PC-9 (cell line): ENCODE results near the gene TATDN3. TPM values are rescaled to one million over a fixed set of nuclear protein-coding genes. Genes with fewer than 3 reads are reported as not detected.

Source experiments
- BruUV-seq: library from RNA; stranded (reverse); fragments of 400-500 nt; replicated peaks from 2 replicates; lab custom pipeline; 2021; lab: Mats Ljungman, UMichigan
- CTCF ChIA-PET: fragments of 300-600 bp; sonication (Branson Sonifier 250); formaldehyde crosslinking; loops from one replicate; lab custom pipeline; 2022; ENCODE audit warnings: antibody characterized with exemption; lab: Charles Lee
- POLR2A ChIA-PET: fragments of 300-600 bp; sonication (Branson Sonifier 250); formaldehyde crosslinking; loops from one replicate; lab custom pipeline; 2022; ENCODE audit warnings: antibody characterized with exemption; ENCODE audit not compliant: unreplicated experiment; lab: Charles Lee
- DNase-seq, 2 experiments: peaks; one replicate each; pipeline versions ENCODE4 v3.0.0 to v3.0.0-alpha.2; 2015 to 2022; ENCODE audit warnings: mixed read lengths in 1 of 2
- H2AFZ ChIP-seq: fragments of 200-600 bp; sonication (generic); 2 replicates; pipeline ENCODE4 v1.8.1; 2017; ENCODE audit warnings: antibody characterized with exemption
- H3F3A ChIP-seq: fragments of 200-600 bp; sonication (generic); 2 replicates; pipeline ENCODE4 v1.8.1; 2017; ENCODE audit warnings: antibody characterized with exemption, mild to moderate bottlenecking, low read depth; ENCODE audit not compliant: insufficient read depth
- H3K27ac ChIP-seq: fragments of 200-600 bp; sonication (generic); 2 replicates; pipeline ENCODE4 v1.6.1; 2016; ENCODE audit warnings: mixed run types
- H3K27me3 ChIP-seq: fragments of 200-600 bp; sonication (generic); 2 replicates; pipeline ENCODE4 v1.6.1; 2016; ENCODE audit warnings: low read depth, mixed run types; ENCODE audit not compliant: insufficient read depth
- H3K36me3 ChIP-seq: fragments of 200-600 bp; sonication (generic); 2 replicates; pipeline ENCODE4 v1.6.1; 2016; ENCODE audit warnings: low read depth, mixed run types
- H3K4me1 ChIP-seq: fragments of 200-600 bp; sonication (generic); replicated peaks from 2 replicates; pipeline ENCODE4 v1.6.1; 2016; ENCODE audit warnings: mixed run types; ENCODE audit not compliant: insufficient read depth
- H3K4me2 ChIP-seq: fragments of 200-600 bp; sonication (generic); 2 replicates; pipeline ENCODE4 v1.6.1; 2017; ENCODE audit warnings: mixed run types
- H3K4me3 ChIP-seq: fragments of 200-600 bp; sonication (generic); 2 replicates; pipeline ENCODE4 v1.6.1; 2016; ENCODE audit warnings: mixed run types
- H3K79me2 ChIP-seq: fragments of 200-600 bp; sonication (generic); 2 replicates; pipeline ENCODE4 v1.6.1; 2017; ENCODE audit warnings: low read depth, mixed run types
- H3K9me2 ChIP-seq: fragments of 200-600 bp; sonication (generic); 2 replicates; pipeline ENCODE4 v1.8.1; 2017; ENCODE audit warnings: mild to moderate bottlenecking; ENCODE audit not compliant: insufficient read depth
- H3K9me3 ChIP-seq: fragments of 200-600 bp; sonication (generic); 2 replicates; pipeline ENCODE4 v1.8.1; 2016; ENCODE audit warnings: low read depth; ENCODE audit not compliant: insufficient read depth
- H4K20me1 ChIP-seq: fragments of 200-600 bp; sonication (generic); 2 replicates; pipeline ENCODE4 v1.8.1; 2017; ENCODE audit not compliant: insufficient read depth
- CTCF ChIP-seq: fragments of 200-600 bp; sonication (generic); conservative IDR thresholded peaks from 2 replicates; pipeline ENCODE4 v1.6.1; 2017; ENCODE audit warnings: mixed run types, antibody characterized with exemption, mild to moderate bottlenecking, moderate library complexity
- EZH2 ChIP-seq: fragments of 200-600 bp; sonication (generic); IDR thresholded peaks from 2 replicates; pipeline ENCODE4 v1.8.0; 2017; ENCODE audit warnings: antibody characterized with exemption, low read depth
- intact Hi-C: fragments of 100-400 bp; cut with micrococcal nuclease; formaldehyde crosslinking; loops from one replicate; pipeline ENCODE4 v1.10.0; 2022; ENCODE audit not compliant: unreplicated experiment
- total RNA-seq: library from RNA; stranded (reverse); gene quantifications from 2 replicates; pipeline ENCODE4 v1.2.3, GENCODE V29; 2021

TATDN3 gene
- total RNA-seq, 1 experiment from 2014 or later, result 10.2 TPM

DNA sequence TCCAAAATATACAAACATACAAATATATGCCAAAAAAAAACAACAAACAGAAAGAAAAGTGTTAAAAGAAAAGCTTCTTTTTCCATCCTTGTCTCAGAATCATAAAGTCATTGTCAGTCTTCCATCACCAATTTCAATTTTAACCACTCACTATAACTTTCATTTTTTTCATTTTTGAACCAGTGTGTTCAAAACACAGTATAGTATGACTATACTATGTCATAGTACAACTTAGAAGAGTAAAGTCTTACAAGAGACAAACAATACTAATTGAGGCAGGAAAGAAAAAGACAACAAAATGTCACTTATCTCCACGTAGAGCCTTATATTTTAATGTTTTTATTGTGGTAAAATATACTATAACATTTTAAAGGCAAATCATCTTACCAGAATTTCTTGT, 7.7 kb upstream of the TATDN3 start:
- BruUV-seq, result no TSS peak
- Histone ChIP-seq H3K27ac (no peak overlapping the region), H2AFZ (no peak overlapping the region), H3K79me2 (no peaks in the 10 kb centered on the region), H3K9me3 (no peaks in the 10 kb centered on the region), H3K9me2 (no peaks in the 10 kb centered on the region), H3K4me2 (no peak overlapping the region), H4K20me1 (0 out of 2 replicates have a peak, but pooled peaks cover 3% of the 10 kb centered on the region), H3K4me1 (no peaks in the 10 kb centered on the region), H3K27me3 (no peaks in the 10 kb centered on the region), H3K4me3 (no peak overlapping the region), H3F3A (no peaks in the 10 kb centered on the region), H3K36me3 (peaks cover 12% of the 10 kb centered on the region; the same call in 1 of the 2 replicates)
- no peak for DNase-seq
- POLR2A ChIA-PET, result no interaction called here
- TF ChIP-seq EZH2, result no peak
- CTCF ChIA-PET, result no interaction called here
- intact Hi-C loops, result loop anchor here (2.0 to 10.0 kb wide), 4 partner anchors 175 to 1099 kb away; partner anchors contain the start of gene ATF3

DNA sequence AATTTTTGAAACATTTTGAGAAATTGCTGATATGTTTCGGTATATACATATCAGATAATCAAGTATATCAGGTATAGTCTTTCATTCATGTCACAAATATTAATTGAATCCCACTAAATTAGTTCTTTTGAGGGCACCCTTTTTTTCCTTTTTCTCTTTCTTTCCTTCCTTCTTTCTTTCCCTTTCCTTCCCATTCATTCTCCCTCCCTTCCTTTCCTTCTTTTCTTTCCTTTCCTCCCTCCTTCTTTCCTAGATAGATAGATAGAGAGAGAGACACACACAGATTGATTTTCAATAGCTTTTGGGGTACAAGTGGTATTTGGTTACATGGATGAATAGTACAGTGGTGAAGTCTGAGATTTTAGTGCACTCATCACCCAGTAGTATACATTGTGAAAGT, 5.8 kb upstream of the TATDN3 start:
- no peak for DNase-seq
- BruUV-seq, result no TSS peak
- Histone ChIP-seq H3K4me2 (no peak overlapping the region), H2AFZ (no peak overlapping the region), H3F3A (0 out of 2 replicates have a peak, but pooled peaks cover under 1% of the 10 kb centered on the region), H3K4me3 (no peak overlapping the region), H3K9me3 (no peaks in the 10 kb centered on the region), H3K27me3 (no peaks in the 10 kb centered on the region), H4K20me1 (0 out of 2 replicates have a peak, but pooled peaks cover 3% of the 10 kb centered on the region), H3K36me3 (peaks cover 8% of the 10 kb centered on the region; the same call in 1 of the 2 replicates), H3K9me2 (no peaks in the 10 kb centered on the region), H3K27ac (no peak overlapping the region), H3K79me2 (peaks cover 13% of the 10 kb centered on the region), H3K4me1 (peaks cover 7% of the 10 kb centered on the region; the same call in 1 of the 2 replicates)
- TF ChIP-seq EZH2 (no peak), CTCF (no peak)
- intact Hi-C loops, result loop anchor here (10.0 kb wide), 1 partner anchor 1101 kb away; no protein-coding TSS in a partner anchor
- ChIA-PET POLR2A (no interaction called here), CTCF (no interaction called here)

- Histone ChIP-seq H3K4me3 (peak overlapping the region; percentile 93), H3K79me2 (peaks cover 19% of the 10 kb centered on the region), H3K9me3 (no peaks in the 10 kb centered on the region), H3K27me3 (no peaks in the 10 kb centered on the region), H3K4me2 (peak overlapping the region; percentile 99), H3K4me1 (peaks cover 15% of the 10 kb centered on the region), H3K36me3 (no peaks in the 10 kb centered on the region), H3K9me2 (no peaks in the 10 kb centered on the region), H3K27ac (peak overlapping the region; percentile 20; the same call in 1 of the 2 replicates), H3F3A (peaks cover 8% of the 10 kb centered on the region; the same call in 1 of the 2 replicates), H2AFZ (peak overlapping the region; percentile 97), H4K20me1 (0 out of 2 replicates have a peak, but pooled peaks cover 3% of the 10 kb centered on the region)
- ChIA-PET CTCF (interaction anchor here (0.6 kb wide), 2 partner anchors 41 to 213 kb away, joined by 4 to 5 read pairs; no protein-coding TSS in a partner anchor), POLR2A (interaction anchor here (0.6 to 0.8 kb wide), 3 partner anchors 22 to 84 kb away, joined by 4 to 6 read pairs (median 5); no protein-coding TSS in a partner anchor)
- no peak for DNase-seq
- BruUV-seq, result TSS peak; percentile 90
- intact Hi-C loops, result loop anchor here (5.0 kb wide), 2 partner anchors 66 to 206 kb away; partner anchors contain the start of gene FLVCR1
- TF ChIP-seq EZH2 (no peak), CTCF (no peak)
Measured at GRCh38 chr1:212791261-212791675, 426 bp upstream of the TATDN3 start.
